Esophagus squamous epithelium (tissue), 5 donors: ENCODE results near the gene TSPO2. TPM values are rescaled to one million over a fixed set of nuclear protein-coding genes. Genes with fewer than 3 reads are reported as not detected.

ENCODE experiments used
- DNase-seq: peaks from one replicate; lab custom pipeline; 2025; lab: John Stamatoyannopoulos, UW
- H3K27ac ChIP-seq, 4 donors: fragments of 200-600 bp; sonication (generic); one replicate each; pipeline ENCODE4 v1.5.1; 2016 to 2019; ENCODE audit warnings: mild to moderate bottlenecking in 1 of 4
- H3K27me3 ChIP-seq, 4 donors: fragments of 200-600 bp; sonication (generic); 1 replicate in 3 of 4; 2 replicates in 1 of 4; pipeline versions ENCODE4 v1.5.1 to v1.6.0; 2017 to 2021; ENCODE audit warnings: antibody characterized with exemption in 1 of 4
- H3K36me3 ChIP-seq, 3 donors: fragments of 200-600 bp; sonication (generic); one replicate each; pipeline ENCODE4 v1.5.1; 2016 to 2019
- H3K4me1 ChIP-seq, 3 donors: fragments of 200-600 bp; sonication (generic); one replicate each; pipeline ENCODE4 v1.5.1; 2017 to 2019
- H3K4me3 ChIP-seq, 4 donors: fragments of 200-600 bp; sonication (generic); 1 replicate in 3 of 4; 2 replicates in 1 of 4; pipeline ENCODE4 v1.5.1; 2016 to 2019; ENCODE audit warnings: mild to moderate bottlenecking in 2 of 4, moderate library complexity in 1 of 4
- H3K9me3 ChIP-seq, 3 donors: fragments of 200-600 bp; sonication (generic); one replicate each; pipeline ENCODE4 v1.5.1; 2016 to 2019
- POLR2A ChIP-seq, 4 donors: fragments of 450-650 bp; IDR thresholded peaks; one replicate each; pipeline ENCODE4 v1.6.1; 2017; ENCODE audit warnings: antibody characterized with exemption in 4 of 4, mild to moderate bottlenecking in 4 of 4, moderate library complexity in 3 of 4
- WGBS, 2 donors: methylation state at CpG; one replicate each; pipeline ENCODE4 v1.1.5; 2018; 5-methylcytosine and 5-hydroxymethylcytosine counted together
- intact Hi-C: fragments of 100-400 bp; cut with DNase I; formaldehyde crosslinking; loops from one replicate; pipeline ENCODE4 v1.15.0; 2022
- total RNA-seq, 4 donors: library from RNA; depleted of rRNA; stranded (reverse); fragments of >200 nt; gene quantifications; one replicate each; pipeline ENCODE4 v1.1.0, GENCODE V29; 2016
- TF ChIP-seq, protein P1 (sequence below), 6 experiments: fragments of 450-650 bp in 4 of 6; fragments of 200-600 bp in 2 of 6; sonication (generic) in 2 of 6; IDR thresholded peaks; one replicate each; pipeline ENCODE4 v1.5.1; 2016 to 2019; ENCODE audit warnings: antibody characterized with exemption in 6 of 6, mild to moderate bottlenecking in 4 of 6, moderate library complexity in 4 of 6
- donor health status: DM: yes; HTN: yes; CAD: no.

TSPO2 gene
- total RNA-seq, 4 donors from 2014 or later = not detected

DNA sequence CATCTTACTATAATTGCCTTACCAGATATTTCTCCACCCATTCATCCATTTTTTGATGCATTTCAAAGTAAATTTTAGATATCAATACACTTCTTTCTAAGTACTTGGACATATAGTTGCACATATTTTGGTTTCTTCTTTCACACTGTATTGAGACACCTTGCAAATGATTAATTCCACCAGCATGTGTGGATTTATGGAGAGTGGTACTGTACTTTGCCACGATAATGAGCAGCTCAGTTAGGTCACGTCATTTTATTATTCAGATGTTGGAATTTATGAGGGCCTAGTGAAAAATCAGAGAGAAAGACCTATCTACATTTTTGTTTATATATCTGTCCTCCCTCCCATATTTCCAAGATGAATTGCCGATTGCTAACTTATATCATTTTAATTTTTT, 35.8 kb downstream of the TSPO2 start:
- WGBS, 2 donors = 89 to 95% methylated on average over 3 of the region's 3 CpGs
- Histone ChIP-seq H3K9me3 (no peaks in the 10 kb centered on the region), H3K4me3 (no peak overlapping the region), H3K27ac (no peak overlapping the region), H3K4me1 (peaks cover 5 to 43% (median 11%) of the 10 kb centered on the region in 3 donors), H3K27me3 (no peaks in the 10 kb centered on the region), H3K36me3 (peaks cover 0 to 38% (median 0%) of the 10 kb centered on the region in 3 donors)
- intact Hi-C loops = no loop called here
- TF ChIP-seq POLR2A (IDR thresholded peaks at IDR 0.05) = no peak
- TF ChIP-seq, protein P1, sequence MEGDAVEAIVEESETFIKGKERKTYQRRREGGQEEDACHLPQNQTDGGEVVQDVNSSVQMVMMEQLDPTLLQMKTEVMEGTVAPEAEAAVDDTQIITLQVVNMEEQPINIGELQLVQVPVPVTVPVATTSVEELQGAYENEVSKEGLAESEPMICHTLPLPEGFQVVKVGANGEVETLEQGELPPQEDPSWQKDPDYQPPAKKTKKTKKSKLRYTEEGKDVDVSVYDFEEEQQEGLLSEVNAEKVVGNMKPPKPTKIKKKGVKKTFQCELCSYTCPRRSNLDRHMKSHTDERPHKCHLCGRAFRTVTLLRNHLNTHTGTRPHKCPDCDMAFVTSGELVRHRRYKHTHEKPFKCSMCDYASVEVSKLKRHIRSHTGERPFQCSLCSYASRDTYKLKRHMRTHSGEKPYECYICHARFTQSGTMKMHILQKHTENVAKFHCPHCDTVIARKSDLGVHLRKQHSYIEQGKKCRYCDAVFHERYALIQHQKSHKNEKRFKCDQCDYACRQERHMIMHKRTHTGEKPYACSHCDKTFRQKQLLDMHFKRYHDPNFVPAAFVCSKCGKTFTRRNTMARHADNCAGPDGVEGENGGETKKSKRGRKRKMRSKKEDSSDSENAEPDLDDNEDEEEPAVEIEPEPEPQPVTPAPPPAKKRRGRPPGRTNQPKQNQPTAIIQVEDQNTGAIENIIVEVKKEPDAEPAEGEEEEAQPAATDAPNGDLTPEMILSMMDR (IDR thresholded peaks at IDR 0.05) = no peak
- DNase-seq = no peak

DNA sequence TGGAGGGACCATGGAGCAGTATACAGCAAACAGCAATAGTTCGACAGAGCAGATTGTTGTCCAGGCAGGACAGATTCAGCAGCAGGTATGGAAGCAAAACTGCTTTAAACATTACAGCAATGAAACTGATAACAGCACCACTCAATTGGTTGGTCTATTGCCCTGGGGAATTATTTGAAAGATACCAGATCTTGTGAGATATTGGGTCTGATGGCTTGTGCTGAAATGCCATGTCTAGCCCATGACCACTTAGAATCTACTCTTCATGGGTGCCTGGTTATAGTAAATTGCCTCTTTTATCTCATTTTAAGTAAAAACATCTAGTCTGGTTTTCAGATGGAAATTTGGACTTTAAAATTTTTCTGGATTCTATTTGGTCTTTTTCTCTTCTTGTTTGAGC, 36.8 kb downstream of the TSPO2 start:
- Histone ChIP-seq H3K9me3 (no peaks in the 10 kb centered on the region), H3K27ac (no peak overlapping the region), H3K36me3 (peaks cover 0 to 48% (median 0%) of the 10 kb centered on the region in 3 donors), H3K27me3 (no peaks in the 10 kb centered on the region), H3K4me1 (peaks cover 5 to 39% (median 11%) of the 10 kb centered on the region in 3 donors), H3K4me3 (no peak overlapping the region)
- no peak for DNase-seq
- TF ChIP-seq, protein P1 (IDR thresholded peaks at IDR 0.05) = no peak
- TF ChIP-seq POLR2A (IDR thresholded peaks at IDR 0.05) = no peak
- intact Hi-C loops = no loop called here
- WGBS, 2 donors = 90 to 100% methylated on average over 1 of the region's 1 CpG

DNA sequence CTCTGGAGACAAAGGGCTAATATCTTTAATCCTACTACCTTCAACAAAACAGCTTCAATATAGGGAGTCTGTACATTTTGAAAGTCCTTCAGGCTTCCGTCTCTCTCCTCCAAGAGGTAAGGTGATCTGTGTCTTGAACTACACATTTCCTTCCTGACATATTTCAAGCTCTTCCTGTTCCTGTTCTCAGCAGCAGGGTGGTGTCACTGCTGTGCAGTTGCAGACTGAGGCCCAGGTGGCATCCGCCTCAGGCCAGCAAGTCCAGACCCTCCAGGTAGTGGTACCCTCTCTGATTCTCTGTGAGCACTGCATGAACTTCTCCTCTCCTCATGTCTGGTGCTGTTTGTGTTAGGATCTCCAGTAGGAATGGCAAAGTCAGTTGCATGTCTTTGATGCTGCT, 38.4 kb downstream of the TSPO2 start:
- intact Hi-C loops = no loop called here
- DNase-seq = no peak
- Histone ChIP-seq H3K4me1 (peaks cover 5 to 24% (median 7%) of the 10 kb centered on the region in 3 donors), H3K36me3 (peaks cover 0 to 63% (median 3%) of the 10 kb centered on the region in 3 donors), H3K27ac (no peak overlapping the region), H3K27me3 (no peaks in the 10 kb centered on the region), H3K9me3 (no peaks in the 10 kb centered on the region), H3K4me3 (no peak overlapping the region)
- no peak for TF ChIP-seq POLR2A (IDR thresholded peaks at IDR 0.05)
- TF ChIP-seq, protein P1 (IDR thresholded peaks at IDR 0.05) = no peak
- WGBS, 2 donors = 78 to 92% methylated on average over 2 of the region's 2 CpGs

DNA sequence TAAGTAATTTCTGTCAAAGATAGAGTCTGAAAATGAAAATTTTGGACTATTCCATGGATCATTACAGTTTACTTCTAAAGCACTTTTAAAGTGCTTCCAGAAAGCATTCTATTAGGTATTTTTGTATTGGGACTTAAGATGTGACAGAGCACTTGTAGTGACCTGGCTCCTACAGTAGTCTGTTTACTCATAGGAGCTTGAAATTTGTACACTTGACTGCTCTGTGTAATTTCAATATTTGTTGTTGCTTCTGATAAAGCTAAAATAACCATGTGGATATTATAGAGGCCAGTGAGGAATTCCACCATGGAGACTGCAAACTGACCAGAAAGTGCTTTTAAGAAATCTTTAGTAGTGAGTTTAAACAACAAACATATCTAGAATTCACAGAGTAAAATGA, 40.8 kb downstream of the TSPO2 start:
- no peaks in the 10 kb centered on the region for H3K27me3 ChIP-seq
- H3K9me3 ChIP-seq = no peaks in the 10 kb centered on the region
- H3K27ac ChIP-seq = no peak overlapping the region
- H3K4me3 ChIP-seq = no peak overlapping the region
- H3K4me1 ChIP-seq = no peaks in the 10 kb centered on the region
- TF ChIP-seq, protein P1 (IDR thresholded peaks at IDR 0.05) = no peak
- TF ChIP-seq POLR2A (IDR thresholded peaks at IDR 0.05) = no peak
- DNase-seq = no peak
- intact Hi-C loops = no loop called here
- H3K36me3 ChIP-seq = peaks cover 0 to 86% (median 3%) of the 10 kb centered on the region in 3 donors

DNA sequence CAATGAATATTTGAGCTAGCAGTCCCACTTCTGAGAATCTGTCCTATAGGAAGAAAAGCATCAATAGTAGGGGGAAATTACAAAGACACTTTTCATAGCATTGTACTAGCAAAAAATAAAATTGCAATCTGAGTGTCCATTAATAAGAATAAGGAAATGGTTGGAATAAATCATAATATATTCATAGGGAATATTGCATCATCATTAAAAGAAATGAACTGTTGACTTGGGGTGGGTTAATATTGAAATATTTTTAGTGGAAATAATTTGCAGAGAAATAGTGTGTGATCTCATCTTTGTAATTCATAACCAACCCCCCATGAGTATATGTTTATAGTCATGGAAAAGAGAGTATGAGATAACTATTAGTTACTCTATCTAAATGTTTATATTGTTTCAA, 42.9 kb downstream of the TSPO2 start:
- no peak overlapping the region for H3K27ac ChIP-seq
- no peak overlapping the region for H3K4me3 ChIP-seq
- no peaks in the 10 kb centered on the region for H3K9me3 ChIP-seq
- intact Hi-C loops = no loop called here
- peaks cover 3 to 91% (median 8%) of the 10 kb centered on the region in 3 donors for H3K36me3 ChIP-seq
- no peak for TF ChIP-seq POLR2A (IDR thresholded peaks at IDR 0.05)
- TF ChIP-seq, protein P1 (IDR thresholded peaks at IDR 0.05) = no peak
- no peaks in the 10 kb centered on the region for H3K4me1 ChIP-seq
- no peaks in the 10 kb centered on the region for H3K27me3 ChIP-seq
- no peak for DNase-seq
